Effector CD4-positive, alpha-beta T cell (primary cell): Measurements from ENCODE around the gene SCTR.

Source experiments
- DNase-seq: peaks from one replicate; pipeline ENCODE4 v3.0.0-alpha.2; 2020

The SCTR gene

DNA sequence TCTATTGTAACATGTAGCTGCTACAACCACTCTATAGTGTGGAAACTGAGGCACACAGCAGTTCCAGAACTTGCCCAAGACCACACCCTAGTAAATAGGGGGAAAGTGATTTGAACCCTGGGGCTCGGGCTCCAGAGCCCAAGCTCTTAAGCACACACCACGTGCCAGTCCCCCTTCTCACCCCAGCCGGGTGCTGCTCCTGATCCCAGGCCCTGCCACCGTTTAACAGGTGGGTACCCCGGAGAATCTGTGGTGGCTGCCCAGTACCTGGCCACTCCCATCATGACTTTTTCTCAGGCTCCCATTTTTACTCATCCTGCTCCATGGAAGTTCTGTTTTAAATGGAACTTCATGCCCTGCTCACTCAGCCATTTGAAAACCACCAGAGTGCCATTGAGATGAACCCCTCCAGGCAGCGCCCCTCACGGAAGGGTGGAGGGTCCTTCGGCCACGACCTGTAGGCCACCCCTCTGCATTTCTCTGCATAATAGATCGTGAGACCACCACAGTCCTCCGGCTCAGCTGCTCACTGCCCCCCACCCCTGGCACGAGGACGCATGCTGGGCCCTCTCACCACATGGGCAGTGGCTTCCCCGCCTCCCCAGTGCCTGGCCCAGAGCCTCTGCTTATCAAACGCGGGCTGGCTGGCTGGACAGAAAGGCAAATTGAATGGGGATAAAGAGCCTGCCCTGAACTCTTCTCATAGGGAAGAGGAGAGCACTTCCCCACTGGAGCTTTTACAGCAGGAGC lies 50.5 kb downstream of the SCTR start:
- no peak for DNase-seq

DNA sequence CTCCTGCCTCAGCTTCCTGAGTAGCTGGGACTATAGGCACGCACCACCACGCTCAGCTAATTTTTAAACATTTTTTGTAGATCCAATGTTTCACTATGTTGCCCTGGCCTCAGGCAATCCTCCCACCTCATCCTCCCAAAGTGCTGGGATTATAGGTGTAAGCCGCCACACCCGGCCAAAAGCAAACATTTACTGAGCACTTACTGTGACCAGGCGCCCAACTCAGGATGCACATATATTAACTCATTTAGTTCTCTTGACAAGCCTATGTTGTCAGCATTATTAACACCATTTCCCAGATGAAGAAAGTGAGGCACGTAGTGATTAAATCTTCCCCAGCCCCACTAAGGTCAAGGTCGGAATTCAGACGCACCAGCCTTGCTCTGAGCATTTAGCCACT lies 51.5 kb downstream of the SCTR start:
- DNase-seq, result no peak

DNA sequence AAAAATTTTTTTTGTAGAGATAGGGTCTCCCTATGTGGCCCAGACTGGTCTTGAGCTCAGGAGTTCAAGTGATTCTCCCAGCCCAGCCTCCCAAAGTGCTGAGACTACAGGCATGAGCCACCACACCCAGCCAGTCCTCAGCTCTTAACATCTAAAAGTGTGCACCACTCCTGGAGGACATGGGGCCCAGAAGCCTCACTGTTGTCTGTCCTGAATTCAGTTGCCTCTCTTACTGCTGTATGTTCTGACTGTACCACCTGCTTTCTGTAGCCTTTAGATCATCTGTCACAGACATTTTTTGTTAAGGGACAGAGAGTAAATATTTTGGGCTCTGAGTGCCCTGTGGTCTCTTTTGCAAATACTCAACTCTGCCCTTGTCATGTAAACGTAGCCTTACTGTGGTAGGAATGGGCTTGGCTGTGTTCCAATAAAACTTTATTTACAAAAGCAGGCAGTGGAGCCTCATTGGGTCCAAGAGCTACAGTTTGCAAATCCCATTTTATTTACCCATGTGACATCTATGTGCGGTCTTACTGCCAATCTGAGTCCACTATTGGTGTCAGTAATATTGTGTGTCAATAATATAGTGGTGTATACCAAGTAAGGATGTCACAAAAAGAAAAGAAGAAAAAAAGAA lies 54.5 kb downstream of the SCTR start:
- no peak for DNase-seq

DNA sequence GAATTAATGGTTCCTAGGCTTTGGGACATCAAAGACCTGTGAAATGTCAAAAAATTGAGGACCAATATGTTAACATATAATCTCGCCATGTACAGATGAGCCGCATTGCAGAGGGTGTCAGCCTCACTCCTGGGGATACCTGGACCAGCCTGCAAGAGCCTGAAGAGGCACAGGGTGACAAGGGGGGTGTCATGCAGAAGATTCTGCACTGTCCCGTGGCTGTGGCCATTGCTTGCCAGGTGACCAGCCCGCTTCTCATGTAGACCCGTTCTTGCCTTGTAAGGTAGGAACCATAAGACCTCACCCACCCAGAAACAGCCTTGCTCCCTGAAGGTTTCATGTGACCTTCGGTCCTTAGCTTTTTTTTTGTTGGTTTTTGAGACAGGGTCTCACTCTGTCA lies 55.2 kb downstream of the SCTR start:
- no peak for DNase-seq

DNA sequence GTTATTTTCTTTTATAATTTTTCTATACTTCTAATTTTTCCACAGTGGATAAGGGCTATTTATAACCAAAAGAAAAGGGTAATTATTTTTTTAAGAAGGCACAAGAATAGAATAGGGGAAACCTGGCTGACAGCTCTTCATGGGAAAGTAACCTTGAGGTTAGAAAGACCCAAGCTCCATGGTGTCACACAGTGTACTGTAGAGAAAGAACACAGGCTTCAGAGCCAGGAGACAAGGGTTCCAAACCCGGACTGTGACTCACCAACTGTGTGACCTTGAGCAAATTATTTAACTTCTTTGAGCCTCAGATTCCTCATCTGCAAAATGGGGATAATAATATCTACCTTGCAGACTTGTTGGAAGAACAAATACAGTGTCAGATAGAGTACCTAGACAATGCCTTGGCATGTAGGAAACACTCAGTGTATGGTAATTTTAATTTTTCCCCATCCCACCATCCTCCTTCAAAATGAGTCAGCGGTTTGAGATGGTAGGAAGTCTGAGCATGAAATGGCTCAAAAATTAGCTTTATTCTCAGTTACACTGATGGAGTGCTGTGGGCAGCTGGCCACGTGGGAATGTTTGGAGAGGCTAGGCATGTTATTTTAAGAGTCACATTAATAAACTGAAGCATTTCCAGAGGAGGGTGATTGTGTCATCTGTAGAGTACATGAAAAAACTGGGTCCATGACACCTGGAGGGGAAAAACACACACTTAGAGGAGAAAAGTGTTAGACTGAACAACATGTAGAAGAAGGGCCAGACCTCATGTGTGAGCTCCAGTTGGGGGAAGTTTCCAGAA lies 55.9 kb downstream of the SCTR start:
- no peak for DNase-seq

DNA sequence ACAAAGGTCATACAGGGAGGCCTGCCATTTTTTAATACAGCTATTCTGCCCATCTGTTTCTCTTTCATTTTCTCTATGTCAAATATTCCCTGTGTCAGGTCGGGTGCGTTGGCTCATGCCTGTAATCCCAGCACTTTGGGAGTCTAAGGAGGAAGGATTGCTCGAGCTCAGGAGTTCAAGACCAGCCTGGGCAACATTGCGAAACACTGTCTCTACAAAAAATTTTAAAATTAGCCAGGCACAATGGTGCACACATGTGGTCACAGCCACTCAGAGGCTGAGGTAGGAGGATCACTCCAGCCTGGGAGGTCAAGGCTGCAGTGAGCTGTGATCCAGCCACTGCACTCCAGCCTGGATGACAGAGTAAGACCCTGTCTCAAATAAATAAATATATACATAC lies 57.9 kb downstream of the SCTR start:
- no peak for DNase-seq

DNA sequence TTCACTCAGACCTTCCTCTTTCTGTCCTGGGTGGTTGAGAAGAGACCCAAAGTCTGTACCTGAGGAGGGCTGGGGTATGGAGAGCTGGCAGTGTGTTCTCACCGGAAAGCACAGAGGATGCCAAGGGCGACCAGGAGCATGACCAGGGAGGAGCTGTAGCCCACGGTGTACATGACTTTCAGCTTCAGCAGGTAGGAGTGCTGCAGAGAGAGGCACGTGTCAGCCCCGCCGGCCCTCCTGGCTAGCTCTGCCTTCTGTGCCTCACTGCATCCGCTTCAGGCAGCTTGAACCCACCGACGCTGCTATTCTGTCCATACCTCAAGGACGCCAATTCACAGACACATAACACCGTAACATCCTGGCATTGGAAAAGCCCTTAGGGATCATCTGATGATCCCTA lies 58.6 kb downstream of the SCTR start:
- no peak for DNase-seq

DNA sequence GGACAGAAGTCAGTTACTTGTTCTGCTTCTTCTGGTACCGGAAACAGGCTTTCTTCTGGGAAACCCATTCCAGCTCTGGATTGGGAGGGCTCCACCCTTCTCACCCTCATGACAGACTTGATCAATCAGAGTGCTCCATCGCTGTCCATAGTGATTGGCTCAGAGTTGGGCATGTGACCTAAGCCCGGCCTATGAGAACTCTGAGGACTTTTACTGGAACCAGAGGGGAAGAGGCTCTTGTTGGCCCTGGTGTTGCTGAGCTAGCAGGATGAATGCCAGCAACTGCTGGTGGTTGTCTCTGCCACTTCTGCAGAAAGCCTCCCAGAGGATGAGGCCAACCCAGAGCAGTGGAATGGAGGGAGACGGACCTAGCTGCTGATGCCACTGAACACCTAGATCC lies 59.3 kb downstream of the SCTR start:
- no peak for DNase-seq

DNA sequence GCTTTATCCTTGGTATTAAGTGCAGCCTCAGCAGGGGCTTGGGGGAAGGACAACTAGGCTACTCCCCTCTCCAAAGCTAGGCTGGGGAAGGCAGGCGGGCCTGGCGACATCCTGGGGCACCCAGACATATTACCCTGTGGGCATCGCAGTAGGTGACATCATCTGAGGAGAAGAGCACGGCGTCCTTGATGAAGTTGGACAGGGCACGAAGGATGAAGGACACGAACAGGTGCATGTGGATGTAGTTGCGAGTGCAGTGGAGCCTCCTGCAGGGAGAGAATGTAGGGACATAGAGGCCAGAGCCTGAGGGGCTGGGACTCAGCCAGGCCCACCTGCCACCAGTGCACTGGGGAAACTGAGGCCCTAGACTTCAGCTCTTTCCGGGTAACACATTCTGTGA lies 60.3 kb downstream of the SCTR start:
- DNase-seq, result no peak

DNA sequence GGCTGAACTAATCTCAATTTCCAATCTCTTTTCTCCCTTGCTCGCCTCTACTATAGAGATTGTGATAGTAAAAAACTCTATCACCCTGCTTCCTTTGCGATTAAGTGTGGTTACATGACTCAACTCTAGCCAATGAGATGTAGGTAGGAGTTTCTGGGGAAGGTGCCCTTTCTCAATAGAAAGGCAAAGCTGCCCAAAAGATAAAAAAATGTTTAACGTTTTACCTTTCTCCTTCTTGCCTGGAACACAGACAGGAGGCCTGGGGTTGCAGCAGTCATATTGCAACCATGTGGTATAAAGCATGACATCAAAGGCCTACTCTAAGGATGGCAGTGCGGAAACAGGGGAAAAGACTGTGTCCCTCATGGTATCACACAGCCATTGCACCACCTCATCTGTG lies 61.1 kb downstream of the SCTR start:
- DNase-seq, result no peak

DNA sequence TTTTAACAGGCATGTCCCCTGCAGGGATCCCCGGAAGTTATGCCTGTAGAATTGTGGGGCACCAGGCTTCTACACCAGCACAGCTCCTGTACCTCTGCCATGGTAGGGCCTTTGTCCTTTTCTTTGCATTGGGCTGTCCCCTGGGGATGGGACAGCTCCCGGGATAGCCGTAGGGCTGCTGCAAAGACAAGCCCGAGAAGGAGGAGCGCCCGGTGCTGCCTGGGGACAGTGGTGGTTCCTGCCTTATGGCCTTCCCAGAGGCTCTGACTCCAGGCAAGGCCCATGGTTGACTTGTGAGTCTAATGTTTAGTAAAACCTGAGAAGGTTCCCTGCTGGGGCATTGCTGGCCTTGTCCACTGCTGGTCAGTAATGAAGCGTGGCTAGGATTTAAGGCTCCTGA lies 61.7 kb downstream of the SCTR start:
- no peak for DNase-seq

DNA sequence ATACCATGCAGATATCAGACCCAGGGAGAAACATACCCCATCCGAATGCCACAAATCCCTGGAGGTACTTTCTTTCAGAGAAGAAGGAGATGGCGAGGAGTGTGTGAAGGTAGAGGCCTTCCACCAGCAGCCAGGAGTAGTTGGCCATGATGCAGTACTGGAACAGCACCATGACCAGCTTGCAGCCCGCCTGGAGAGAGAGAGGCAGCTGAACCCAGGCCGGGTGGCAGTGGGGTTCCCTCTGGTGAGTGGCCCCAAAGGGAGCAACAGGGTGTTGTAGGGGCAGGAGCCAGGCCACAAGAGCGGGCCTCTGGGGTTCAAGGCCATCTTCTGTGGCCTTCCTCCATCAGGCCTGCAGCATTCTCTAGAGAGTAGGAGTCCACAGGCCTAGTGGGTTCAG lies 62.5 kb downstream of the SCTR start:
- DNase-seq, result no peak

DNA sequence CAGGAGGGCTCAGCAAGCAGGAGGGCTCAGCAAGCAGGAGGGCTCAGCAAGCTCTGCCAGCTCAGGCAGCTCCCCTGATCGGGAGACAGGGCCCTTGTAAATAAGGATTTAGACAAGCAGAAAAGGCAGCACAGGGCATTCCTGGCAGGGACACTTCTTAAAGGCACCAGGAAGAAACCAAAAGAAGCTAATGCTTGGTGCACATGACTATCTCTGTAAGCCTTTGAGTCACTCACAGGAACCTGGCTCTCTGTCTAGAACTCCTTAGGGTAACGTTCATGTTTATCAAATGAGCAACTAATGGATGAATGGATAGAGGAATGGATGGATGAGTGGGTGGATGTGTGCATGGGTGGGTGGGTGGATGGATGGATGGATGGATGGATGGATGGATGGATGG lies 64.2 kb downstream of the SCTR start:
- no peak for DNase-seq

DNA sequence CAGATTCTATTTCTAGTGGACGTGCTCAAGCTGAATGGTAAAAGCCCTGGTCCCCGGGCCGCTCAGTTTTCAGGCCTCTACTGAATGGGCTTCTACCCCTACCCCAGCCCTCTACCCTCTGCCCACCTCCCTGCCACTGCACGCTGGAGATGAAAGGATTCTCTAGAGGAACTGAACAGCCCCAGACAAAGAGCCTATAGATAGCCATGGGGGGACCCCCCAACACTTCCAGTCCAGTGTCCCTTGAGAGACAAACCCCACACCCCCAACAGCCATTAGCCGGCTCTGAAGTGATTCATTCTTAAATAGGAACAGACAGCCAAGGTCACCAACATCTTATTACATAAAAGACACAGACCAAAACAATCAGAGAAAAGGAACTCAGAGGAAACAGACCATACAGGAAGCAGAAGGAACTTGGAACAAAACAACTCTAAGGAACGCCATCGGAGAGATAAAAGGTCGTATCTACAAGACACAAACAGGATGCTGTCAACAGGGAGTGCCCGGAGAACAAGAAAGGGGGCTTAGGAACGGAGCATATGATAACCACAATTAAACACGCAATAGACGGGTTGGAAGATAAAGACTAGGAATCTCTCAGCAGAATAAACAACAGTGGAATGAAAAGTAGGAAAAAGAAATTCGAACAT lies 69.1 kb downstream of the SCTR start:
- no peak for DNase-seq

DNA sequence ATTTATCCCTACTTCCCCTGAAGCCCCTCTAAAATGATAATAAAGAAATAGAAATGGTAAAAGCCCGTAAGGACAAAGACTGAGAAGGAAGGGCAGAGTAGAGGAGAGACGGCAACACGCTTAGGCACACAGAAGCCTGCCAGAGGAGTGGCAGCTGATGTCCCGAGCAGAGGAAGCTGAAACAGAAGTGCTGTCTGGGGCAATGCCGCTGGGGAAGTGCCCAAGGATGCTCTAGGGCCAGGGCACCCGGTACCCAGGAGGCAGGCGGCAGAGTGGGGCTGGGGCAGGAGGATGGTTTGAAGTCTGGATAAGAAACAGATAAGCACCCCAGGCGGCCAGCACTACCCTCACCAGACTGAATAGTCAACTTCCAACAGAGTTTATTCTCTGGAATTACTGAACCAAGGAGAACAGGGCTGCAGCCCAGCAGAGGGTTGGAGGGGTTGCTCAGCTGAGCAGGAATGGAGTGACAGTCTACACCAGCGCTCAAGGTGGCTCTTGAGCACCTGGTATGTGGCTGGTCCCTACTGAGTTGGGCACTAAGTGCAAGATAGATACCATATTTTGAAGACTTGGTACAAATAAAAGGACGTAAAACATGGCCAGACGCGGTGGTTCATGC lies 70.2 kb downstream of the SCTR start:
- no peak for DNase-seq

DNA sequence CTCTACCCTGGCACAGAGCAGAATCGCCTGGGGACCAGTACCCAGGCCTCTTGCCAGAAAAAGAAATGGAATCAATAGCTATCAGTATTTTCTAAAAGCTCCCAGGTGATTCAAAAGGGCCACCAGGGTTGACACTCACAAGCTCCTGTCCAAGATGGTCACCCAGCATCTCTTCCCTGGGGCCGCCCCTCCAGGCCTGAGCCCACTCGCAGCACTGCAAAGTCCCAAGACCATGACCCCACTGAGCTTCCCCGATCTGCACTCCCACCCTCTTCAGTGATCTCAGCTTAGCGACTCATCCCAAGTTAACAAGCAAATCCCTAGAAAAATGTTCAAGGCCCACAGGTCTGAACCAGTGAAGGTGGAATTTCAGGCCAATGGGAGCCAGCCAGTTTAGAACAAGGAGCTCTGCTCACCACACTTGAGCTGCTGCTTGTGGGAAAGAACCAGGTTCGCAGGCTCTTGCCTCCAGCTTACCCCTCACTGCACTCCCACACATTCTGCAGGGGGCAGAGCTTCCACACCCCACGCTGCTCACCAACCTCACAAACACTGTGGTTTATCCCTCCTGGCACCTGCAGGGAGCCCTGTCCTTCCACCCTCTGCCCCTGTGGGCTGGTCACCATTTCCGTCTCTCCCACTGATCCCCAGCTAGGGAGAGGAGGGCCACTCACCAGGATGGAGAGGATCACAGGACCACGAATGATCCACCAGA lies 72.8 kb downstream of the SCTR start:
- DNase-seq, result no peak

DNA sequence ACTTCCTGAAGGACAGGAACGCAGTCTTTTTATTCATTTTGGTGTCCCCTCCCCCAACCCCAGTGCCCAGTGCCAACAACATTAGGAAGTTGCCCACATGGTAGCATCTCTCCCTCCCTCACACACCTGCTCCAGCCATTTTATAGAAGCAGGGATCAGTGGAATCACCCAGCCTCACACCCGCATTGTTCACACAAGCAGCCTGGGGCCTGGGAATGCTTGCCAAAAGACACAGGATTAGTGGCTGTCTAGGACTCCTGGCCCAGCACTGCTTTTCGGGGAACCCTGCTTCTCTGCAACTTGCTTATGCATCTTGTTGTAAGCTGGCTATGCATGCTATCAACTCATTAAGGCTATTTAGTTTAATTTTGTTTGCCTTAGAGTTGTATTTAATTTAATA lies 74.8 kb downstream of the SCTR start:
- no peak for DNase-seq

DNA sequence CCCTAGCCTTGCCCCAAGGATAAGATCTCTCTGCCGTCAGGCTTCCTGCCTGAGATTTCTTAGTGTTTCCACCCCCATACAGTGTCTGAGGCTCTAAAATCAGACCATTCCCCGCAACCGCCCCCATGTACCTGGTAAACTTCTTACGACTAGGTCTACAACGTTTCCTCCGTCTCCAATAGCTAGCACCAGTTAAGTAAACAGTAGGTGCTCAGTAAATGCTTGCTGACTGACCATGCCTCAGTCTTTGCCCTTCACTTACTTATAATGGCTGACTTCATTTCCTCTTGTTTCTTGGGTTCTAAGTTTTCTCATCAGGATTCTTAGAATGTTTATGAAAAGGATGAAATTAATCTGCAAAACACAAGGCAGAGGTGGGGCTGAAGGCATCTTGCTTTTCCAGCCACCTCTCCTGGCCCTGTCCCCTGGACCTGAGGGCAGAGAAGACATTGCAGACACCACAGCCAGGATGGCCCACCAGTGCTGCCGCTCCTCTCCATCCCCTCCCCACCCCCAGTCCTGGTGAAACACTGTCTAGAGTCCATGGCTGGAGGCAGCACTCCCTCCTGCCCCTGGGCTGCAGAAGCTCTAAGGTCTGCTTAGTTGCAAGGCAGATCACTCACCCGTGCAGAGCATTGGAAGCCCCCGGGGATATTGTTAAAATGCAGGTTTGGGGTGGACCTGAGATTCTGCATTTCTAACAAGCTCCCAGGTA lies 75.7 kb downstream of the SCTR start:
- no peak for DNase-seq

DNA sequence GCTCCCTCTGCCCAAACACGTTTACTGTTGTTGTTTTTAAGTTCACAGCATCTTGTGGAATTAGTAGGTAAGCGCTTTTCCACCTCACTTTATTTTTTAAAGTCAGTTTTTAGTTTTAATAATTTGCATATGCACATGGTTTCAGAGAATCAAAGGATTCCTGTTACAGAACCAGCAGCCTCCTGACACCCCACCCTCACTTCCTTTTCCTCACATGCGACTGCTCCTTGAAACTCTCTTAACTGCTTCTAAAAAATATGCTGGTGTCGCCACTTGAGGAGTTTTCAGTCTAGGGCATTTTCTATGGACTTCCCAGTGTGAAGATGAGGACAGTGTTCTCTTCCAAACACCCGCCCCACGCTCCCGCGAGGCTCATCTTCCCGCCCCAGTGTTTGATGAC lies 78.2 kb downstream of the SCTR start:
- no peak for DNase-seq

DNA sequence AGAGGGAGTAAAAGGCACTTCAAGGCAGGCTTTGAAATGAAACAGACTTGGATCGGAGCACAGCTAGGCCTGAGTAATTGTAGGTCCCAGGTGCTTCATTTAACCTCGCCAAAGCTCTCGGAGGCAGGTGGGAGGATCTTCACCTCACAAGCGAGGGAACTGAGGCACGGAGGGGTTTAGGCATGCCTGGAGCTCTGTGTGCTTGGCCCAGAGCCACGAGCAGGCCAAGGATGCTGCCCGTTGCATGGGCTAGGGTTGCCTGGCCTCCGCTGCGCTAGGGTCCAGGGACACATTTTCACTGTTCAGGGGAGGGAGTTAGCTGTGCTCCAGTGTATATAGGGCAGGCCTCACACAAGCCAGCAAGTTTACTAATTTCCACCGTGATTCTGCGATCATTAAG lies 81.4 kb downstream of the SCTR start:
- DNase-seq, result no peak

DNA sequence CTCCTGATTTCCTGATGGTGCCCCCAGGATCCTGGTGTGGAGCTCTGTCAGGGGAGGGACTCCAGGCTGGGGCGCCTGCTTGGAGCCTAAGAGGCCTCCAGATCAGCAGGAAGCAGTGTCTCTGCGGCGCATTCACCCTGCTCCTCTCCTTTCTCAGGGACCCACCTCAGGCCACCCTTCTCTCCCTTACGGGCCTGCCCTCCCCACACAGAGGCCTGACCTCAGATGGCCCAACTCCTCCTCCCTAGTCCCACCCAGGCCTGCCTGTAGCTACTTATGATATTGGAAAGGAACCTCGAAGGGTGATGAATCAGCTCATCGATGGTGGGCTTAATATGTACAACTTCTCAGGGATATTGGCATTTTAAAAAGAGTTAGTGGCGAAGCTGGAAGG lies 82.1 kb downstream of the SCTR start:
- no peak for DNase-seq
